Measurements from ENCODE around the gene FCSK.
"Not testable (repeated sequence)": the region's sequence is repeated elsewhere in the genome, so short reads cannot be mapped to it uniquely, and the experiment has no call there.

The FCSK gene

GRCh38 chr16:70512456-70512855, 58.1 kb downstream of the FCSK start:
- no peak for TF ChIP-seq CTCF (IDR thresholded peaks at IDR 0.05; ENCODE audit: insufficient read depth, low read length, missing control alignments)
- H3K4me3 ChIP-seq (ENCODE audit: low read depth, low read length): no peak overlapping the region
- ChIA-PET POLR2A (no interaction called here), CTCF (no interaction called here)
- no peak for DNase-seq (ENCODE audit: low read depth, low spot score)

GRCh38 chr16:70520612-70521297, 66.4 kb downstream of the FCSK start:
- TF ChIP-seq CTCF (IDR thresholded peaks at IDR 0.05; ENCODE audit: insufficient read depth, low read length, missing control alignments): no peak
- ChIA-PET CTCF (no interaction called here), POLR2A (no interaction called here)
- no peak overlapping the region for H3K4me3 ChIP-seq (ENCODE audit: low read depth, low read length)
- DNase-seq (ENCODE audit: low read depth, low spot score): peak; percentile 49

- no peak for DNase-seq (ENCODE audit: low read depth, low spot score)
- ChIA-PET POLR2A (interaction anchor here (0.6 to 1.2 kb wide), 4 partner anchors 113 to 176 kb away, joined by 3 to 5 read pairs (median 4); partner anchors contain the start of gene DDX19A), CTCF (interaction anchor here (0.8 to 2.2 kb wide), 4 partner anchors 9 to 132 kb away, joined by 3 to 10 read pairs (median 4); no protein-coding TSS in a partner anchor)
- peak overlapping the region; percentile 98 for H3K4me3 ChIP-seq (ENCODE audit: low read depth, low read length)
- TF ChIP-seq CTCF (IDR thresholded peaks at IDR 0.05; ENCODE audit: insufficient read depth, low read length, missing control alignments): no peak
Observed at GRCh38 chr16:70522216-70523075, 68.1 kb downstream of the FCSK start.

GRCh38 chr16:70523076-70523742, 68.8 kb downstream of the FCSK start, which contains the start of gene COG4:
Gene COG4 (minus strand): TSS chr16:70523554. CDS start chr16:70523543, 11 bp downstream.
- TF ChIP-seq CTCF (IDR thresholded peaks at IDR 0.05; ENCODE audit: insufficient read depth, low read length, missing control alignments): no peak
- POLR2A ChIA-PET: interaction anchor here (0.6 to 1.2 kb wide), 4 partner anchors 113 to 176 kb away, joined by 3 to 5 read pairs (median 4); partner anchors contain the start of gene DDX19A
- CTCF ChIA-PET: interaction anchor here (0.8 to 2.2 kb wide), 4 partner anchors 9 to 131 kb away, joined by 3 to 10 read pairs (median 4); no protein-coding TSS in a partner anchor

GRCh38 chr16:70523743-70524398, 69.5 kb downstream of the FCSK start, which contains the start of gene SF3B3:
Gene SF3B3 (plus strand): TSS chr16:70523816. CDS start chr16:70526657, 2,841 bp downstream.
- no peak for DNase-seq (ENCODE audit: low read depth, low spot score)
- CTCF ChIA-PET: interaction anchor here (1.0 to 10.5 kb wide), 4 partner anchors 8 to 976 kb away, joined by 3 to 126 read pairs (median 4); no protein-coding TSS in a partner anchor
- H3K4me3 ChIP-seq (ENCODE audit: low read depth, low read length): peak within 1 kb of the TSS; percentile 98
- TF ChIP-seq CTCF (IDR thresholded peaks at IDR 0.05; ENCODE audit: insufficient read depth, low read length, missing control alignments): no peak
- POLR2A ChIA-PET: interaction anchor here (1.0 to 1.3 kb wide), 2 partner anchors 143 to 144 kb away, joined by 3 to 4 read pairs; no protein-coding TSS in a partner anchor

More at GRCh38 chr16:70523076-70523742, 68.8 kb downstream of the FCSK start, which contains the start of gene COG4:
- no peak for DNase-seq (ENCODE audit: low read depth, low spot score)
- H3K4me3 ChIP-seq (ENCODE audit: low read depth, low read length): peak within 1 kb of the TSS; percentile 98

GRCh38 chr16:70524399-70524825, 70.0 kb downstream of the FCSK start:
- not testable (repeated sequence) for DNase-seq (ENCODE audit: low read depth, low spot score)
- H3K4me3 ChIP-seq (ENCODE audit: low read depth, low read length): peak overlapping the region; percentile 98
- ChIA-PET CTCF (interaction anchor here (1.0 to 10.5 kb wide), 7 partner anchors 10 to 975 kb away, joined by 3 to 126 read pairs (median 3); no protein-coding TSS in a partner anchor), POLR2A (interaction anchor here (0.6 to 1.3 kb wide), 2 partner anchors 21 to 144 kb away, joined by 3 read pairs; no protein-coding TSS in a partner anchor)

Measured in AG04449 (cell line).